Measurements from ENCODE around the gene CIDEB. TPM values are rescaled to one million over a fixed set of nuclear protein-coding genes. Genes with fewer than 3 reads are reported as not detected.

The CIDEB gene
- total and polyA plus RNA-seq, 2 of the 13 experiments (the other 11 are each of a cell fraction or from before 2014, with no cell fraction given) = 35.8 to 110 TPM

DNA sequence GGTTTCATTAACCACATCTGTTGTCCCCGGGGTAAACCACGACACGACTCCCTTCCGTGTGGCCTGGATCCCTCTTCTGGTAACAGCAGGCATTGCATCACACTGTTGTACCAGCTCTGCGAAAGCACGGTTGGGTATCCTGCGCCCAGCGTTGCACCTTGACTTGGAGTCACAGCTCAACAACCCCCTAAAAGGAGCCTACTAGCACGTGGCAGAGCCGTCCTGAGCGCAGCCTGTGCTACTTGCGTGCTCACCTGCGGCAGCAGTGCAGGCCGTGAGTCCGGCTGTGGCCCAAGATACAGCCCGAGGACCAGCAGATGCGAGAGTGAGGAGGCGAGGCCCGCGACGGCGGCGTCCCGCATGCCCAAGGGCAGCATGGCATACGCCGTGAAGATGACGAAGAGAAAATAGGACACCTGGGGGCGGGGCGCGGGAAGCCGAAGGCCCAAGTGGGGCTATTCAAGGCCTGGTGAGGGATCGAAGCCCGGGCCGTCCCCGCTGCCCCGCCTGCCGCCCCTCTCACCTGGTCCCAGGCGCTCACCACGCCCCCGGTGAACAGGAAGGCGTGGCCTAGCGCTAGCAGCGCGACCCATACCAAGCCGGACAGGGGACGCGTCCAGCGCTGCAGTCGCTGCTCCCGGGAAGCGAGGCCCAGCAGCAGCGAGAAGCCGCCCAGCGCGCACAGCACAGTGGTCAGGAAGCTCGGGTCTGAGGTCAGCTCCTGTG lies 24.7 kb upstream of the CIDEB start (continued):
- TF ChIP-seq HNF4A (CRISPR knock-in tag; IDR thresholded peaks at IDR 0.05) = no peak
- peak; percentile 85 for TF ChIP-seq ATAD3A (CRISPR knock-in tag; IDR thresholded peaks at IDR 0.05)
- TF ChIP-seq HHEX (CRISPR knock-in tag; IDR thresholded peaks at IDR 0.05) = no peak
- TF ChIP-seq TBP (CRISPR knock-in tag; IDR thresholded peaks at IDR 0.05) = no peak
- peak; percentile 97 for TF ChIP-seq ZNF670 (CRISPR knock-in tag; IDR thresholded peaks at IDR 0.05; ENCODE audit: borderline replicate concordance)
- TF ChIP-seq RXRA (CRISPR knock-in tag; IDR thresholded peaks at IDR 0.05) = peak; percentile 44
- no peak for TF ChIP-seq MLLT10 (CRISPR knock-in tag; IDR thresholded peaks at IDR 0.05)
- no peak for TF ChIP-seq EZH2 (conservative IDR thresholded peaks at IDR 0.05; ENCODE audit: low read depth, low read length)
- peak; percentile 61 for TF ChIP-seq PHF8 (CRISPR knock-in tag; IDR thresholded peaks at IDR 0.05)
- TF ChIP-seq ZBTB7A (CRISPR knock-in tag; IDR thresholded peaks at IDR 0.05) = peak; percentile 19; the same call in 1 of the 2 replicates
- TF ChIP-seq, protein P1, sequence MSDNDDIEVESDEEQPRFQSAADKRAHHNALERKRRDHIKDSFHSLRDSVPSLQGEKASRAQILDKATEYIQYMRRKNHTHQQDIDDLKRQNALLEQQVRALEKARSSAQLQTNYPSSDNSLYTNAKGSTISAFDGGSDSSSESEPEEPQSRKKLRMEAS (IDR thresholded peaks at IDR 0.05) = peak; percentile 98; the same call in 1 of the 2 replicates
- TF ChIP-seq ZFY (CRISPR knock-in tag; IDR thresholded peaks at IDR 0.05) = peak; percentile 78
- TF ChIP-seq, protein P2, sequence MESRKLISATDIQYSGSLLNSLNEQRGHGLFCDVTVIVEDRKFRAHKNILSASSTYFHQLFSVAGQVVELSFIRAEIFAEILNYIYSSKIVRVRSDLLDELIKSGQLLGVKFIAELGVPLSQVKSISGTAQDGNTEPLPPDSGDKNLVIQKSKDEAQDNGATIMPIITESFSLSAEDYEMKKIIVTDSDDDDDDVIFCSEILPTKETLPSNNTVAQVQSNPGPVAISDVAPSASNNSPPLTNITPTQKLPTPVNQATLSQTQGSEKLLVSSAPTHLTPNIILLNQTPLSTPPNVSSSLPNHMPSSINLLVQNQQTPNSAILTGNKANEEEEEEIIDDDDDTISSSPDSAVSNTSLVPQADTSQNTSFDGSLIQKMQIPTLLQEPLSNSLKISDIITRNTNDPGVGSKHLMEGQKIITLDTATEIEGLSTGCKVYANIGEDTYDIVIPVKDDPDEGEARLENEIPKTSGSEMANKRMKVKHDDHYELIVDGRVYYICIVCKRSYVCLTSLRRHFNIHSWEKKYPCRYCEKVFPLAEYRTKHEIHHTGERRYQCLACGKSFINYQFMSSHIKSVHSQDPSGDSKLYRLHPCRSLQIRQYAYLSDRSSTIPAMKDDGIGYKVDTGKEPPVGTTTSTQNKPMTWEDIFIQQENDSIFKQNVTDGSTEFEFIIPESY (CRISPR knock-in tag; IDR thresholded peaks at IDR 0.05) = peak; percentile 86
- no peak; the same call in 1 of the 2 replicates for TF ChIP-seq ZNF577 (CRISPR knock-in tag; IDR thresholded peaks at IDR 0.05; ENCODE audit: borderline replicate concordance, low read depth)
- TF ChIP-seq MTA3 (CRISPR knock-in tag; IDR thresholded peaks at IDR 0.05) = 0 out of 2 replicates have a peak, but pooled peaks have one; percentile 15
- TF ChIP-seq, protein P3, sequence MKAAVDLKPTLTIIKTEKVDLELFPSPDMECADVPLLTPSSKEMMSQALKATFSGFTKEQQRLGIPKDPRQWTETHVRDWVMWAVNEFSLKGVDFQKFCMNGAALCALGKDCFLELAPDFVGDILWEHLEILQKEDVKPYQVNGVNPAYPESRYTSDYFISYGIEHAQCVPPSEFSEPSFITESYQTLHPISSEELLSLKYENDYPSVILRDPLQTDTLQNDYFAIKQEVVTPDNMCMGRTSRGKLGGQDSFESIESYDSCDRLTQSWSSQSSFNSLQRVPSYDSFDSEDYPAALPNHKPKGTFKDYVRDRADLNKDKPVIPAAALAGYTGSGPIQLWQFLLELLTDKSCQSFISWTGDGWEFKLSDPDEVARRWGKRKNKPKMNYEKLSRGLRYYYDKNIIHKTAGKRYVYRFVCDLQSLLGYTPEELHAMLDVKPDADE (CRISPR knock-in tag; IDR thresholded peaks at IDR 0.05) = no peak
- TF ChIP-seq, protein P4, sequence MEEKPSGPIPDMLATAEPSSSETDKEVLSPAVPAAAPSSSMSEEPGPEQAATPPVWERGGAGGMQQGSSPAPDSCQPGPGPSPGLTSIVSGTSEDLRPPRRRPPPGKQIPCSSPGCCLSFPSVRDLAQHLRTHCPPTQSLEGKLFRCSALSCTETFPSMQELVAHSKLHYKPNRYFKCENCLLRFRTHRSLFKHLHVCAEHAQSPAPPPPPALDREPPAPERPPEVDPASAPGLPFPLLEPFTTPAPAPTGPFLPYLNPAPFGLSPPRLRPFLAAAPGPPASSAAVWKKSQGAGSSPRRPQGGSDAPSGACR (CRISPR knock-in tag; IDR thresholded peaks at IDR 0.05) = peak; percentile 99; the same call in 1 of the 2 replicates
- TF ChIP-seq, protein P5, sequence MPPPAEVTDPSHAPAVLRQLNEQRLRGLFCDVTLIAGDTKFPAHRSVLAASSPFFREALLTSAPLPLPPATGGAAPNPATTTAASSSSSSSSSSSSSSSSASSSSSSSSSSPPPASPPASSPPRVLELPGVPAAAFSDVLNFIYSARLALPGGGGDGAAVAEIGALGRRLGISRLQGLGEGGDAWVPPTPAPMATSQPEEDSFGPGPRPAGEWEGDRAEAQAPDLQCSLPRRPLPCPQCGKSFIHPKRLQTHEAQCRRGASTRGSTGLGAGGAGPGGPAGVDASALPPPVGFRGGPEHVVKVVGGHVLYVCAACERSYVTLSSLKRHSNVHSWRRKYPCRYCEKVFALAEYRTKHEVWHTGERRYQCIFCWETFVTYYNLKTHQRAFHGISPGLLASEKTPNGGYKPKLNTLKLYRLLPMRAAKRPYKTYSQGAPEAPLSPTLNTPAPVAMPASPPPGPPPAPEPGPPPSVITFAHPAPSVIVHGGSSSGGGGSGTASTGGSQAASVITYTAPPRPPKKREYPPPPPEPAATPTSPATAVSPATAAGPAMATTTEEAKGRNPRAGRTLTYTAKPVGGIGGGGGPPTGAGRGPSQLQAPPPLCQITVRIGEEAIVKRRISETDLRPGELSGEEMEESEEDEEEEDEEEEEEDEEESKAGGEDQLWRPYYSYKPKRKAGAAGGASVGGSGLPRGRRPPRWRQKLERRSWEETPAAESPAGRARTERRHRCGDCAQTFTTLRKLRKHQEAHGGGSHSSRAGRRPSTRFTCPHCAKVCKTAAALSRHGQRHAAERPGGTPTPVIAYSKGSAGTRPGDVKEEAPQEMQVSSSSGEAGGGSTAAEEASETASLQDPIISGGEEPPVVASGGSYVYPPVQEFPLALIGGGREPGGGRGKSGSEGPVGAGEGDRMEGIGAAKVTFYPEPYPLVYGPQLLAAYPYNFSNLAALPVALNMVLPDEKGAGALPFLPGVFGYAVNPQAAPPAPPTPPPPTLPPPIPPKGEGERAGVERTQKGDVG (CRISPR knock-in tag; IDR thresholded peaks at IDR 0.05; ENCODE audit: borderline replicate concordance) = peak; percentile 59; the same call in 1 of the 2 replicates
- TF ChIP-seq, protein P6, sequence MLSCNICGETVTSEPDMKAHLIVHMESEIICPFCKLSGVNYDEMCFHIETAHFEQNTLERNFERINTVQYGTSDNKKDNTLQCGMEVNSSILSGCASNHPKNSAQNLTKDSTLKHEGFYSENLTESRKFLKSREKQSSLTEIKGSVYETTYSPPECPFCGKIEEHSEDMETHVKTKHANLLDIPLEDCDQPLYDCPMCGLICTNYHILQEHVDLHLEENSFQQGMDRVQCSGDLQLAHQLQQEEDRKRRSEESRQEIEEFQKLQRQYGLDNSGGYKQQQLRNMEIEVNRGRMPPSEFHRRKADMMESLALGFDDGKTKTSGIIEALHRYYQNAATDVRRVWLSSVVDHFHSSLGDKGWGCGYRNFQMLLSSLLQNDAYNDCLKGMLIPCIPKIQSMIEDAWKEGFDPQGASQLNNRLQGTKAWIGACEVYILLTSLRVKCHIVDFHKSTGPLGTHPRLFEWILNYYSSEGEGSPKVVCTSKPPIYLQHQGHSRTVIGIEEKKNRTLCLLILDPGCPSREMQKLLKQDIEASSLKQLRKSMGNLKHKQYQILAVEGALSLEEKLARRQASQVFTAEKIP (CRISPR knock-in tag; IDR thresholded peaks at IDR 0.05; ENCODE audit: borderline replicate concordance) = no peak

Data from HepG2 (cell line).